Measurements from ENCODE around the gene MSRB3.

DNA sequence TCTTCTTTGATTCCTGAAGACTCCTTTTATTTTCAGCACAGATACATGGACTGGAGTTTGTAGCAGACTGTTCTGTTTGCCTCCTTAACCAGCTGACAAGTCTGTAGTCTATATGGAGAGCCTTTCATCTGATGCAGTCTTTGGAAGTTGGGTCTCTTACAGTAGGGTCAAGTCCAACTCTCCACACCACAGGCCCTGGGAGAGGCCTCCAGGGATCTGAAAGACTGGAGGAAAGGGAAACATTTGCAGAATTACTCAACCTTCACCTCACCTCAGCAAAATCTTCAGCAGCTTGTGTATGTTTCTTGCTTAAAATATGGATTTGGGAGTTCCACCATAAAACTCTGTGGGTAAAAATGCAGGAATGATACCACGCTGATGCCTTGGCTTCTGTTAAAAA lies 188.4 kb downstream of the MSRB3 start:
- TF ChIP-seq RAD21 (IDR thresholded peaks at IDR 0.05; ENCODE audit: low read length) (no peak), CTCF (conservative IDR thresholded peaks at IDR 0.05; ENCODE audit: low read depth, low read length) (no peak), POLR2A (IDR thresholded peaks at IDR 0.05; ENCODE audit: low read depth, low read length) (no peak), MAFK (IDR thresholded peaks at IDR 0.05; ENCODE audit: low read depth, low read length) (no peak), ELK1 (IDR thresholded peaks at IDR 0.05; ENCODE audit: borderline replicate concordance, low read depth, low read length) (no peak), SMC3 (IDR thresholded peaks at IDR 0.05; ENCODE audit: low read depth, low read length) (no peak), RCOR1 (IDR thresholded peaks at IDR 0.05; ENCODE audit: insufficient replicate concordance, low read length) (no peak), MAZ (IDR thresholded peaks at IDR 0.05; ENCODE audit: borderline replicate concordance, low read depth, low read length) (no peak), MXI1 (IDR thresholded peaks at IDR 0.05; ENCODE audit: borderline replicate concordance, low read depth, low read length) (no peak), RFX5 (IDR thresholded peaks at IDR 0.05; ENCODE audit: low read depth, low read length) (no peak), CHD1 (IDR thresholded peaks at IDR 0.05; ENCODE audit: low read depth, low read length) (no peak), FOS (IDR thresholded peaks at IDR 0.05; ENCODE audit: low read depth, low read length) (no peak)
- TF ChIP-seq, protein P1, sequence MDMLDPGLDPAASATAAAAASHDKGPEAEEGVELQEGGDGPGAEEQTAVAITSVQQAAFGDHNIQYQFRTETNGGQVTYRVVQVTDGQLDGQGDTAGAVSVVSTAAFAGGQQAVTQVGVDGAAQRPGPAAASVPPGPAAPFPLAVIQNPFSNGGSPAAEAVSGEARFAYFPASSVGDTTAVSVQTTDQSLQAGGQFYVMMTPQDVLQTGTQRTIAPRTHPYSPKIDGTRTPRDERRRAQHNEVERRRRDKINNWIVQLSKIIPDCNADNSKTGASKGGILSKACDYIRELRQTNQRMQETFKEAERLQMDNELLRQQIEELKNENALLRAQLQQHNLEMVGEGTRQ (IDR thresholded peaks at IDR 0.05; ENCODE audit: low read depth, low read length) = no peak

Data from IMR-90 (cell line).